ENCODE measurements around the gene SHOX.
"Not testable (repeated sequence)": the region's sequence is repeated elsewhere in the genome, so short reads cannot be mapped to it uniquely, and the experiment has no call there.

Gene SHOX

GRCh38 chrX:590693-591404, 39.7 kb upstream of the SHOX start:
- DNase-seq (ENCODE audit: low read depth): no peak
- no peak overlapping the region for H3K4me3 ChIP-seq (ENCODE audit: low read depth, low read length)
- no peak for TF ChIP-seq CTCF (IDR thresholded peaks at IDR 0.05; ENCODE audit: control insufficient read depth, extremely low read depth, insufficient read depth)

GRCh38 chrX:599837-600715, 30.5 kb upstream of the SHOX start:
- no peak for DNase-seq (ENCODE audit: low read depth)
- no peak overlapping the region for H3K4me3 ChIP-seq (ENCODE audit: low read depth, low read length)
- TF ChIP-seq CTCF (IDR thresholded peaks at IDR 0.05; ENCODE audit: control insufficient read depth, extremely low read depth, insufficient read depth): no peak

DNA sequence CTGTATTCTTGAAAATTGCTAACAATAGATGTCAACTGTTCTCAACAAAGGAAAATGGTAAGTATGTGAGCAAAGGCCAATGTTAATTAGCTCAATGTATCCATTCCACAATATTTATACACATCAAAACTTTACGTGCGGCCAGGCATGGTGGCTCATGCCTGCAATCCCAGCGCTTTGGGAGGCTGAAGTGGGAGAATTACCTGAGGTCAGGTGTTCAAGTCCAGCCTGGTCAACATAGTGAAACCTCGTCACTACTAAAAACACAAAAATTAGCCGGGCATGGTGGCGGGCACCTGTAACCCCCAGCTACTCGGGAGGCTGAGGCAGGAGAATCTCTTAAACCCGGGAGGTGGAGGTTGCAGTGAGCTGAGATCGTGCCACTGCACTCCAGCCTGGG, 27.6 kb upstream of the SHOX start:
- H3K4me3 ChIP-seq (ENCODE audit: low read depth, low read length); DNase-seq (ENCODE audit: low read depth): not testable (repeated sequence)

- not testable (repeated sequence) for H3K4me3 ChIP-seq (ENCODE audit: low read depth, low read length); DNase-seq (ENCODE audit: low read depth)
Measured at GRCh38 chrX:604616-605015, 26.0 kb upstream of the SHOX start.

DNA sequence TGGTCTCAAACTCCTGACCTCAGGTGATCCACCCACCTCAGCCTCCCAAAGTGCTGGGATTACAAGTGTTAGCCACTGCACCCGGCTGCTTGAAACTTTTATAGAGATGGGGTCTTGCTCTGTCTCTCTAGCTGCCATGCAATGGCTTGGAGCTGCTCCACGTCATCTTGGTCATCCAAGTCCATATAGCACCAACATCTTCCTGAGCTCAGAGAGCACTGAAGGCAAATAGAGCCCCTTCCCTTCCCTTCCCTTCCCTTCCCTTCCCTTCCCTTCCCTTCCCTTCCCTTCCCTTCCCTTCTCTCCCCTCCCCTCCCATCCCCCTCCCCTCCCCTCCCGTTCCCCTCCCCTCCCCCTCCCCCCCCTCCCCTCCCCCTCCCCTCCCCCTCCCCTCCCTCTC, 22.5 kb upstream of the SHOX start:
- not testable (repeated sequence) for H3K4me3 ChIP-seq (ENCODE audit: low read depth, low read length); DNase-seq (ENCODE audit: low read depth)

DNA sequence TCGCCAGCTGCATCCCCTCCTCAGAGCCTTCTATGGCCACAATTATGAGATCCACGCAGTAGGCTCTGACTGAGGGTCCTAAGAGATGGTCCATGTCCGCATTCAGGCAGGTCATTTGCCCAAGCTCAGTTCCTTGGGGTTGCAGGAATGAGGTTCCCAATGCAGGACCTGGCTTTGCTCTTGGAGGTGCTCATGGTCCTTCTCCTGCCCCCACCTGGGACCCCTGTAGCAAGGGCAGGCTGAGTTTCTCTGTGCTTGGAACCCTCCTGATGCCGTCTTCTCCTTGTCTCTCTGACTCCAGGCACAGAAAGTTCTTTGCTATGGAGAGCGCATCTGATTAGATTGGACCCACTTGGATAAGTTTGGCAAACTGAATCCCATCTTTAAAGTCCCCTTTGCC, 16.5 kb upstream of the SHOX start:
- H3K4me3 ChIP-seq (ENCODE audit: low read depth, low read length): no peak overlapping the region
- no peak for DNase-seq (ENCODE audit: low read depth)
- no peak for TF ChIP-seq CTCF (IDR thresholded peaks at IDR 0.05; ENCODE audit: control insufficient read depth, extremely low read depth, insufficient read depth)

DNA sequence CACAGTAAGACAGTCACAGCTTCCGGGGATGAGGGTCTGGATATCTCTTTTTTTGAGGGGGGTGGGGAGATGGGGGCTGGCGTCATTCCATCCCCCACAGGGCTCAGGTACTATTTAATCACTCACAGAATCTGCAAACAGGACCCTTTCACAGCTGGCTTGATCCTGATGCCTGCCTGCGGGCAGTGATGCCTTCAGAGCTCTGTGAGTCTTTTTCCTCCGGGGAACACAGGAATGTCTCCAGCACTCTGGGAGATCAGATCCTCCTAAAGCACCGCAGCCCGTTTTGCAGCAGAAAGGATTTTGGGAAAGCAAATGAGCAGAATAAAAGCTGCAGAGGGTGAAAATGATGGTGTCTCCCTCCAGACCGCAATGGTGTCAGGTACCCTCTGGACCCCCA, 13.2 kb upstream of the SHOX start:
- no peak for DNase-seq (ENCODE audit: low read depth)
- no peak for TF ChIP-seq CTCF (IDR thresholded peaks at IDR 0.05; ENCODE audit: control insufficient read depth, extremely low read depth, insufficient read depth)
- no peak overlapping the region for H3K4me3 ChIP-seq (ENCODE audit: low read depth, low read length)

DNA sequence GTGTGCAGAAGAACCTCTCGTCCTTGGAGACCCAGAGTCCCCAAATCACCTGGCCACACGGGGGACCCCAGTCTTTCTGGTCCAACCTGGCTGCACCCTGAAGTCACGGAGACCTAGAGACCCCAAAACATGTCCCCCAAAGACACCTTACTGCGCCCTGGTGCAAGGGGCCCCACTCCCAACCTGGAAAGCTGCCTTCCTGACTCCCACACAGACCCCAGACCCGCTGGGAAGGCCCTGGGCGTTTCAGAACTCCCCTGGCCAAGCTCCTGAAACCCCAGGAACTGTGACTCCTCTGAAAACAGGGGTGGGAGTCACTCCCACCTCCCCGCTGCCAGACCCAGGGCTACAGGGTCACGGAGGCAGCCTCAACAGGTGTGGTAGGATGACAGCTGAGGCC, 12.7 kb upstream of the SHOX start:
- no peak for TF ChIP-seq CTCF (IDR thresholded peaks at IDR 0.05; ENCODE audit: control insufficient read depth, extremely low read depth, insufficient read depth)
- no peak overlapping the region for H3K4me3 ChIP-seq (ENCODE audit: low read depth, low read length)
- DNase-seq (ENCODE audit: low read depth): no peak

DNA sequence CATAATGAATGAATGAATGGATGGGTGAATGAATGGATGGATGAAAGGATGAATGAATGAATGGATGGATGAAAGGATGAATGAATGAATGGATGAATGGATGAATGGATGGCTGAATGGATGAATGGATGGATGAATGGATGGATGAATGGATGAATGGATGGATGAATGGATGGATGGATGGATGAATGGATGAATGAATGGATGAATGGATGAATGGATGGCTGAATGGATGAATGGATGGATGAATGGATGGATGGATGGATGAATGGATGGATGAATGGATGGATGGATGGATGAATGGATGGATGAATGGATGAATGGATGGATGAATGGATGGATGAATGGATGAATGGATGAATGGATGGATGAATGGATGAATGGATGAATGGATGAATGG, 12.3 kb upstream of the SHOX start:
- DNase-seq (ENCODE audit: low read depth); H3K4me3 ChIP-seq (ENCODE audit: low read depth, low read length): not testable (repeated sequence)

Measured in LNCaP clone FGC (cell line).